Measurements from ENCODE around the gene STK39. TPM values are rescaled to one million over a fixed set of nuclear protein-coding genes. Genes with fewer than 3 reads are reported as not detected.

STK39 gene
- total RNA-seq, 4 donors from 2014 or later: 13.8 to 28.2 (median 18.3) TPM

DNA sequence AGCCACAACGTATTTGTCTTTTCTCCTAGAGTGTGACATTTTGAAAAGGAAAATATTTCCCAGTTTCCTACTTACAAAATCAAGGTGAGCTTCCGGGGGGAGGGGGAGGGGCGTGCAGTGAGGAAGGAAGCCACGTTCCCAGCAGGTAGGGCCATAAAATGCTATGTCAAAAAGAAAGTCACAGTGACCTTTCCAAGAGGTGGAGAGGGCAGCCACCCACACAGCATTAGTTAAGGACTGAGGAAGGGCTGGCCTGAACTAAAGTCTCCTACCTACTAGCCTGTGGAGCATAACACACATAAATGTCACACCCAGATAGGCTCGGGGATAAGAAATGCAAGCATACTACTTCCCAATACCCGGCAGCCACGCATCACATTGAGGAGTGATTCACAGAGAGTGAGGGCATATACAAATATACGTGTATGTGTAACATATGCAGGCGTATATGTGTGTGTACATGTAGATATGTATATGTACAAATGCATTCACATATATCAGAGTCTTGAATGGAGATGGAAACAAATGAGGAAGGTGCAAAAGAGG lies 191.1 kb downstream of the STK39 start:
- WGBS: 89% methylated on average over 9 of the region's 9 CpGs
- Histone ChIP-seq H3K9me3 (no peaks in the 10 kb centered on the region), H3K4me3 (no peak overlapping the region), H3K36me3 (peaks cover 4% of the 10 kb centered on the region), H3K27ac (no peak overlapping the region), H3K4me1 (no peaks in the 10 kb centered on the region), H3K27me3 (no peaks in the 10 kb centered on the region)
- TF ChIP-seq CTCF (IDR thresholded peaks at IDR 0.05) (no peak), EP300 (IDR thresholded peaks at IDR 0.05) (no peak), POLR2A (IDR thresholded peaks at IDR 0.05) (no peak), POLR2AphosphoS5 (IDR thresholded peaks at IDR 0.05) (no peak)
- no peak for DNase-seq (ENCODE audit: low spot score in 2 of 2)

GRCh38 chr2:168054657-168055056 lies 192.7 kb downstream of the STK39 start:
- Histone ChIP-seq H3K9me3 (no peaks in the 10 kb centered on the region), H3K27ac (no peak overlapping the region), H3K36me3 (peaks cover 8% of the 10 kb centered on the region), H3K27me3 (no peaks in the 10 kb centered on the region), H3K4me1 (no peaks in the 10 kb centered on the region), H3K4me3 (no peak overlapping the region)
- no peak for DNase-seq (ENCODE audit: low spot score in 2 of 2)
- 86% methylated on average over 5 of the region's 5 CpGs for WGBS
- no peak for TF ChIP-seq POLR2A (IDR thresholded peaks at IDR 0.05)
- TF ChIP-seq EP300 (IDR thresholded peaks at IDR 0.05): no peak
- no peak for TF ChIP-seq POLR2AphosphoS5 (IDR thresholded peaks at IDR 0.05)
- TF ChIP-seq CTCF (IDR thresholded peaks at IDR 0.05): no peak

GRCh38 chr2:168053676-168054075 lies 193.7 kb downstream of the STK39 start:
- no peak overlapping the region for H3K4me3 ChIP-seq
- H3K27ac ChIP-seq: no peak overlapping the region
- H3K4me1 ChIP-seq: no peaks in the 10 kb centered on the region
- H3K27me3 ChIP-seq: no peaks in the 10 kb centered on the region
- DNase-seq (ENCODE audit: low spot score in 2 of 2): no peak
- TF ChIP-seq POLR2AphosphoS5 (IDR thresholded peaks at IDR 0.05) (no peak), POLR2A (IDR thresholded peaks at IDR 0.05) (no peak), CTCF (IDR thresholded peaks at IDR 0.05) (no peak), EP300 (IDR thresholded peaks at IDR 0.05) (no peak)
- no peaks in the 10 kb centered on the region for H3K9me3 ChIP-seq
- H3K36me3 ChIP-seq: peaks cover 6% of the 10 kb centered on the region
- 76% methylated on average over 3 of the region's 3 CpGs for WGBS

- no peak for DNase-seq (ENCODE audit: low spot score in 2 of 2)
- no peaks in the 10 kb centered on the region for H3K27me3 ChIP-seq
- peaks cover 6% of the 10 kb centered on the region for H3K36me3 ChIP-seq
- H3K4me3 ChIP-seq: no peak overlapping the region
- no peak overlapping the region for H3K27ac ChIP-seq
- 90% methylated on average over 4 of the region's 4 CpGs for WGBS
- no peaks in the 10 kb centered on the region for H3K9me3 ChIP-seq
- no peaks in the 10 kb centered on the region for H3K4me1 ChIP-seq
- TF ChIP-seq EP300 (IDR thresholded peaks at IDR 0.05) (no peak), POLR2A (IDR thresholded peaks at IDR 0.05) (no peak), CTCF (IDR thresholded peaks at IDR 0.05) (no peak), POLR2AphosphoS5 (IDR thresholded peaks at IDR 0.05) (no peak)
Observed at GRCh38 chr2:168052773-168053172, 194.6 kb downstream of the STK39 start.

- 78% methylated on average over 2 of the region's 2 CpGs for WGBS
- Histone ChIP-seq H3K36me3 (peaks cover 6% of the 10 kb centered on the region), H3K4me1 (no peaks in the 10 kb centered on the region), H3K27me3 (no peaks in the 10 kb centered on the region), H3K4me3 (no peak overlapping the region), H3K9me3 (no peaks in the 10 kb centered on the region), H3K27ac (no peak overlapping the region)
- TF ChIP-seq EP300 (IDR thresholded peaks at IDR 0.05) (no peak), POLR2A (IDR thresholded peaks at IDR 0.05) (no peak), CTCF (IDR thresholded peaks at IDR 0.05) (no peak), POLR2AphosphoS5 (IDR thresholded peaks at IDR 0.05) (no peak)
- no peak for DNase-seq (ENCODE audit: low spot score in 2 of 2)
Observed at GRCh38 chr2:168050377-168050776, 197.0 kb downstream of the STK39 start.
